A673 (cell line): ENCODE measurements around the gene SPAG16. TPM values are rescaled to one million over a fixed set of nuclear protein-coding genes. Genes with fewer than 3 reads are reported as not detected.

ENCODE experiments used
- BruUV-seq: library from RNA; stranded (reverse); fragments of 400-500 nt; replicated peaks from 2 replicates; lab custom pipeline; 2021; lab: Mats Ljungman, UMichigan
- CTCF ChIA-PET: fragments of 300-600 bp; sonication (Branson Sonifier 250); formaldehyde crosslinking; loops from one replicate; lab custom pipeline; 2022; ENCODE audit warnings: antibody characterized with exemption; lab: Charles Lee
- POLR2A ChIA-PET: fragments of 300-600 bp; sonication (Branson Sonifier 250); formaldehyde crosslinking; loops from one replicate; lab custom pipeline; 2022; ENCODE audit warnings: antibody characterized with exemption; ENCODE audit not compliant: low non-redundant PET; lab: Charles Lee
- DNase-seq: peaks from one replicate; pipeline ENCODE4 v3.0.0-alpha.2; 2015; ENCODE audit warnings: low spot score
- H3K27ac ChIP-seq: fragments of 200-600 bp; sonication (generic); 2 replicates; pipeline ENCODE4 v1.5.1; 2016; ENCODE audit warnings: mixed run types, low read depth, mild to moderate bottlenecking, mixed read lengths, antibody characterized with exemption, low read length; ENCODE audit not compliant: poor library complexity, severe bottlenecking
- H3K27me3 ChIP-seq: fragments of 200-600 bp; sonication (generic); replicated peaks from 2 replicates; pipeline ENCODE4 v1.6.1; 2017; ENCODE audit warnings: mixed run types, low read depth, mild to moderate bottlenecking, mixed read lengths, antibody characterized with exemption, low read length; ENCODE audit not compliant: insufficient read depth, poor library complexity
- H3K36me3 ChIP-seq: fragments of 200-600 bp; sonication (generic); 2 replicates; pipeline ENCODE4 v1.6.1; 2016; ENCODE audit warnings: mixed run types, mild to moderate bottlenecking, mixed read lengths, antibody characterized with exemption, low read length; ENCODE audit not compliant: insufficient read depth, poor library complexity, severe bottlenecking
- H3K4me1 ChIP-seq: fragments of 200-600 bp; sonication (generic); 2 replicates; pipeline ENCODE4 v1.6.1; 2017; ENCODE audit warnings: mixed run types, mild to moderate bottlenecking, mixed read lengths, antibody characterized with exemption, low read length; ENCODE audit not compliant: insufficient read depth, poor library complexity, severe bottlenecking
- H3K4me3 ChIP-seq: fragments of 200-600 bp; sonication (generic); 2 replicates; pipeline ENCODE4 v1.5.1; 2016; ENCODE audit warnings: low read depth, mixed run types, mild to moderate bottlenecking, mixed read lengths, low read length; ENCODE audit not compliant: poor library complexity, severe bottlenecking
- H3K9me3 ChIP-seq: fragments of 200-600 bp; sonication (generic); 2 replicates; pipeline ENCODE4 v1.6.1; 2016; ENCODE audit warnings: mixed run types, low read depth, mild to moderate bottlenecking, mixed read lengths, antibody characterized with exemption, low read length; ENCODE audit not compliant: poor library complexity, severe bottlenecking
- CTCF ChIP-seq: fragments of 300-800, 200-600 bp; sonication (generic); conservative IDR thresholded peaks from 2 replicates; pipeline ENCODE4 v1.5.1; 2017; ENCODE audit warnings: low read depth, mild to moderate bottlenecking, antibody characterized with exemption, low read length, moderate library complexity, mixed read lengths
- EZH2 ChIP-seq: fragments of 200-600 bp; sonication (generic); IDR thresholded peaks from 2 replicates; pipeline ENCODE4 v1.6.1; 2017; ENCODE audit warnings: borderline replicate concordance, low read depth, mild to moderate bottlenecking, mixed read lengths, antibody characterized with exemption, low read length; ENCODE audit not compliant: poor library complexity, severe bottlenecking
- intact Hi-C: fragments of 100-400 bp; cut with micrococcal nuclease; formaldehyde crosslinking; loops from one replicate; pipeline ENCODE4 v1.10.0; 2022; ENCODE audit not compliant: unreplicated experiment
- total RNA-seq: library from RNA; stranded (reverse); gene quantifications from 2 replicates; pipeline ENCODE4 v1.2.3, GENCODE V29; 2021

SPAG16 gene
- total RNA-seq, 1 experiment from 2014 or later, result 13.1 TPM

GRCh38 chr2:214014551-214015220, 730.4 kb downstream of the SPAG16 start:
- no peak for TF ChIP-seq EZH2
- TF ChIP-seq CTCF, result no peak
- DNase-seq, result no peak
- ChIA-PET CTCF (no interaction called here), POLR2A (no interaction called here)
- Histone ChIP-seq H3K9me3 (no peaks in the 10 kb centered on the region), H3K4me3 (no peak overlapping the region), H3K27me3 (no peaks in the 10 kb centered on the region), H3K4me1 (no peaks in the 10 kb centered on the region), H3K27ac (no peak overlapping the region), H3K36me3 (no peaks in the 10 kb centered on the region)
- intact Hi-C loops, result no loop called here
- BruUV-seq, result no TSS peak

- ChIA-PET POLR2A (no interaction called here), CTCF (no interaction called here)
- no peak overlapping the region for H3K27ac ChIP-seq
- intact Hi-C loops, result no loop called here
- H3K36me3 ChIP-seq, result no peaks in the 10 kb centered on the region
- no peaks in the 10 kb centered on the region for H3K4me1 ChIP-seq
- TF ChIP-seq CTCF (no peak), EZH2 (no peak)
- BruUV-seq, result no TSS peak
- H3K27me3 ChIP-seq, result no peaks in the 10 kb centered on the region
- no peak for DNase-seq
- H3K9me3 ChIP-seq, result no peaks in the 10 kb centered on the region
- H3K4me3 ChIP-seq, result no peak overlapping the region
Measured at GRCh38 chr2:214019229-214019972, 735.1 kb downstream of the SPAG16 start.

GRCh38 chr2:214019973-214020345, 735.7 kb downstream of the SPAG16 start:
- CTCF ChIA-PET, result no interaction called here
- POLR2A ChIA-PET, result no interaction called here
- BruUV-seq, result no TSS peak
- TF ChIP-seq CTCF, result no peak
- TF ChIP-seq EZH2, result no peak
- no peak for DNase-seq
- no peak overlapping the region for H3K4me3 ChIP-seq
- no peaks in the 10 kb centered on the region for H3K36me3 ChIP-seq
- H3K27ac ChIP-seq, result no peak overlapping the region
- H3K4me1 ChIP-seq, result no peaks in the 10 kb centered on the region
- no peaks in the 10 kb centered on the region for H3K27me3 ChIP-seq
- intact Hi-C loops, result no loop called here
- H3K9me3 ChIP-seq, result no peaks in the 10 kb centered on the region
